ENCODE measurements around the gene DNAH3. TPM values are rescaled to one million over a fixed set of nuclear protein-coding genes. Genes with fewer than 3 reads are reported as not detected.
"Not testable (repeated sequence)": the region's sequence is repeated elsewhere in the genome, so short reads cannot be mapped to it uniquely, and the experiment has no call there.

Gene DNAH3
- total RNA-seq, 1 experiment from 2014 or later = 4.4 TPM

DNA sequence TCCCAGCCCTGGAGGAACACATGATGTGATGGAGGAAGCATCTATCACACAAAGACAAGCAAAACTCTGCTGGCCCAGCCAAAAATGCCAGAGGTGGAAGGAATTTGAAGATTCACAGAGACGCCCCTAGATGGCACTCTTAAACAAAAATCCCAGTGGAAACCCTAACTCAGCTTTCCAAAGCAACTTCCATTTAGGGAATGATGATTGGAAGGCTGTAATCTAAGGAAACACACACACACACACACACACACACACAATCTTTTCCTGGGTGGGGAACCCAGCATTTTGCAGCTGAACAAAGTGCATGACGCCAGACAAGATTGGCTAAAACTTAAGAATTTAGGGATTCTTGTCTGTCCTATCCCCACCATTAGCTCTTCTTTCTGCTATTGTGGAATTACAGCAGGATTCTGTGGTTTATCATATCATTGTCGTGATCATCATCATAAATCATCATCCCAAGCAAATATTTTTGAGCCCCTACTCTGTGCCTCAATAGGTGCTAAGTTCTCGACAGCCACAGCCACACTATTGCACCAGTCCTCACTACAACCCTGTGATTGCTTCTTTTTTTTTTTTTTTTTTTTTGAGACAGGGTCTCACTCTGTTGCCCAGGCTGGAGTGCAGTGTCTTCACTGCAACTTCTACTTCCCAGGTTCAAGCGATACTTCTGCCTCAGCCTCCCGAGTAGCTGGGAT, 6.3 kb upstream of the DNAH3 start:
- no peaks in the 10 kb centered on the region for H3K9me3 Mint-ChIP-seq (ENCODE audit: unreplicated experiment)
- peaks cover 11% of the 10 kb centered on the region for H3K36me3 Mint-ChIP-seq (ENCODE audit: insufficient read depth, unreplicated experiment)
- no peak overlapping the region for H3K4me3 Mint-ChIP-seq (ENCODE audit: unreplicated experiment)
- ChIA-PET POLR2A (interaction anchor here (0.7 kb wide), 1 partner anchor 203 kb away, joined by 3 read pairs; no protein-coding TSS in a partner anchor), CTCF (interaction anchor here (0.6 to 1.2 kb wide), 9 partner anchors 32 to 164 kb away, joined by 3 to 39 read pairs (median 3); no protein-coding TSS in a partner anchor)
- Histone ChIP-seq H3K27me3 (replicated peaks; ENCODE audit: control insufficient read depth, insufficient read depth, low read length) (no peaks in the 10 kb centered on the region), H3K9me3 (no peaks in the 10 kb centered on the region), H3K4me3 (ENCODE audit: low read depth, low read length) (no peak overlapping the region), H3K4me1 (no peaks in the 10 kb centered on the region), H3K36me3 (ENCODE audit: control insufficient read depth, insufficient read depth, low read length) (no peaks in the 10 kb centered on the region)
- DNase-seq = peak; percentile 35 to 59
- no peaks in the 10 kb centered on the region for H3K4me1 Mint-ChIP-seq (ENCODE audit: low read depth, unreplicated experiment)
- TF ChIP-seq, protein P1, sequence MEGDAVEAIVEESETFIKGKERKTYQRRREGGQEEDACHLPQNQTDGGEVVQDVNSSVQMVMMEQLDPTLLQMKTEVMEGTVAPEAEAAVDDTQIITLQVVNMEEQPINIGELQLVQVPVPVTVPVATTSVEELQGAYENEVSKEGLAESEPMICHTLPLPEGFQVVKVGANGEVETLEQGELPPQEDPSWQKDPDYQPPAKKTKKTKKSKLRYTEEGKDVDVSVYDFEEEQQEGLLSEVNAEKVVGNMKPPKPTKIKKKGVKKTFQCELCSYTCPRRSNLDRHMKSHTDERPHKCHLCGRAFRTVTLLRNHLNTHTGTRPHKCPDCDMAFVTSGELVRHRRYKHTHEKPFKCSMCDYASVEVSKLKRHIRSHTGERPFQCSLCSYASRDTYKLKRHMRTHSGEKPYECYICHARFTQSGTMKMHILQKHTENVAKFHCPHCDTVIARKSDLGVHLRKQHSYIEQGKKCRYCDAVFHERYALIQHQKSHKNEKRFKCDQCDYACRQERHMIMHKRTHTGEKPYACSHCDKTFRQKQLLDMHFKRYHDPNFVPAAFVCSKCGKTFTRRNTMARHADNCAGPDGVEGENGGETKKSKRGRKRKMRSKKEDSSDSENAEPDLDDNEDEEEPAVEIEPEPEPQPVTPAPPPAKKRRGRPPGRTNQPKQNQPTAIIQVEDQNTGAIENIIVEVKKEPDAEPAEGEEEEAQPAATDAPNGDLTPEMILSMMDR (IDR thresholded peaks at IDR 0.05; ENCODE audit: insufficient read depth in 1 of 2, low read depth in 1 of 2, low read length in 1 of 2, severe bottlenecking in 1 of 2, unreplicated experiment in 1 of 2) = peak; percentile 32 to 61
- H3K27ac Mint-ChIP-seq (ENCODE audit: unreplicated experiment) = no peak overlapping the region
- no peaks in the 10 kb centered on the region for H3K27me3 Mint-ChIP-seq (ENCODE audit: insufficient read depth, unreplicated experiment)
- intact Hi-C loops (cut with micrococcal nuclease; ENCODE audit: unreplicated experiment) = loop anchor here (1.0 to 5.0 kb wide), 2 partner anchors 143 to 305 kb away; no protein-coding TSS in a partner anchor
- no TSS peak for BruUV-seq (replicated peaks)

DNA sequence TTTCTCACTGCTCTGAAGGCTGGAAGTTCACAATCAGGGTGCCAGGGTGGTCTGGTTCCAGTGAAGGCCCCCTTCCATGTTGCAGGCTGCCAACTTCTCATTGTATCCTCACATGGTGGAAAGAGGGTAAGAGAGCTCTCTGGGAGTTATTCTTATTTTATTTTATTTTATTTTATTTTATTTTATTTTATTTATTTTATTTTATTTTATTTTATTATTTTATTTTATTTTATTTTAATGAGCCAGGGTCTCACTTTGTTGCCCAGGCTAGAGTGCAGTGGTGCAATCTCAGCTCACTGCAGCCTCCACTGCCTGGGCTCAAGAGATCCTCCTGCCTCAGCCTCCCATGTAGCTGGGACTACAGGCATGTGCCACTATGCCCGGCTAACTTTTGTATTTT, 5.4 kb upstream of the DNAH3 start:
- H3K27ac Mint-ChIP-seq (ENCODE audit: unreplicated experiment); POLR2A ChIA-PET: not testable (repeated sequence)
- CTCF ChIA-PET = interaction anchor here (1.0 kb wide), 1 partner anchor 117 kb away, joined by 5 read pairs; no protein-coding TSS in a partner anchor

DNA sequence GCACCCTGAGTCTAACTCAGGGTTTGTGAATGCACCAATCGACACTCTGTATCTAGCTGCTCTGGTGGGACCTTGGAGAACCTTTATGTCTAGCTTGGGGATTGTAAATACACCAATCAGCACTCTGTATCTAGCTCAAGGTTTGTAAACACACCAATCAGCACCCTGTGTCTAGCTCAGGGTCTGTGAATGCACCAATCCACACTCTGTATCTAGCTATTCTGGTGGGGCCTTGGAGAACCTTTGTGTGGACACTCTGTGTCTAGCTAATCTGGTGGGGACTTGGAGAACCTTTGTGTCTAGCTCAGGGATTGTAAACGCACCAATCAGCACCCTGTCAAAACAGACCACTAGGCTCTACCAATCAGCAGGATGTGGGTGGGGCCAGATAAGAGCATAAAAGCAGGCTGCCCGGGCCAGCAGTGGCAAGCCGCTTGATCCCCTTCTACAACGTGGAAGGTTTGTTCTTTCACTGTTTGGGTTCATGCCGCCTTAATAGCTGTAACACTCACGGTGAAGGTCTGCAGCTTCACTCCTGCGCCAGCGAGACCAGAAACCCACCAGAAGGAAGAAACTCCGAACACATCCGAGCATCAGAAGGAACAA, 2.6 kb upstream of the DNAH3 start:
- H3K4me3 ChIP-seq (ENCODE audit: low read depth, low read length); H3K4me1 Mint-ChIP-seq (ENCODE audit: low read depth, unreplicated experiment); H3K27me3 Mint-ChIP-seq (ENCODE audit: insufficient read depth, unreplicated experiment); H3K36me3 ChIP-seq (ENCODE audit: control insufficient read depth, insufficient read depth, low read length); H3K27me3 ChIP-seq (replicated peaks; ENCODE audit: control insufficient read depth, insufficient read depth, low read length); intact Hi-C loops (cut with micrococcal nuclease; ENCODE audit: unreplicated experiment); H3K4me3 Mint-ChIP-seq (ENCODE audit: unreplicated experiment); H3K27ac Mint-ChIP-seq (ENCODE audit: unreplicated experiment); DNase-seq; POLR2A ChIA-PET; BruUV-seq (replicated peaks); H3K36me3 Mint-ChIP-seq (ENCODE audit: insufficient read depth, unreplicated experiment); H3K9me3 Mint-ChIP-seq (ENCODE audit: unreplicated experiment); H3K4me1 ChIP-seq; H3K9me3 ChIP-seq: not testable (repeated sequence)
- CTCF ChIA-PET = interaction anchor here (1.2 kb wide), 1 partner anchor 148 kb away, joined by 3 read pairs; no protein-coding TSS in a partner anchor

More for the DNA sequence above, 5.4 kb upstream of the DNAH3 start:
- not testable (repeated sequence) for H3K4me1 ChIP-seq; H3K4me3 Mint-ChIP-seq (ENCODE audit: unreplicated experiment); H3K9me3 Mint-ChIP-seq (ENCODE audit: unreplicated experiment); H3K9me3 ChIP-seq; BruUV-seq (replicated peaks); H3K36me3 ChIP-seq (ENCODE audit: control insufficient read depth, insufficient read depth, low read length); H3K4me1 Mint-ChIP-seq (ENCODE audit: low read depth, unreplicated experiment); H3K4me3 ChIP-seq (ENCODE audit: low read depth, low read length); DNase-seq; H3K27me3 ChIP-seq (replicated peaks; ENCODE audit: control insufficient read depth, insufficient read depth, low read length); H3K27me3 Mint-ChIP-seq (ENCODE audit: insufficient read depth, unreplicated experiment)
- H3K36me3 Mint-ChIP-seq (ENCODE audit: insufficient read depth, unreplicated experiment) = peaks cover 11% of the 10 kb centered on the region
- intact Hi-C loops (cut with micrococcal nuclease; ENCODE audit: unreplicated experiment) = loop anchor here (1.0 to 5.0 kb wide), 2 partner anchors 144 to 304 kb away; no protein-coding TSS in a partner anchor

DNA sequence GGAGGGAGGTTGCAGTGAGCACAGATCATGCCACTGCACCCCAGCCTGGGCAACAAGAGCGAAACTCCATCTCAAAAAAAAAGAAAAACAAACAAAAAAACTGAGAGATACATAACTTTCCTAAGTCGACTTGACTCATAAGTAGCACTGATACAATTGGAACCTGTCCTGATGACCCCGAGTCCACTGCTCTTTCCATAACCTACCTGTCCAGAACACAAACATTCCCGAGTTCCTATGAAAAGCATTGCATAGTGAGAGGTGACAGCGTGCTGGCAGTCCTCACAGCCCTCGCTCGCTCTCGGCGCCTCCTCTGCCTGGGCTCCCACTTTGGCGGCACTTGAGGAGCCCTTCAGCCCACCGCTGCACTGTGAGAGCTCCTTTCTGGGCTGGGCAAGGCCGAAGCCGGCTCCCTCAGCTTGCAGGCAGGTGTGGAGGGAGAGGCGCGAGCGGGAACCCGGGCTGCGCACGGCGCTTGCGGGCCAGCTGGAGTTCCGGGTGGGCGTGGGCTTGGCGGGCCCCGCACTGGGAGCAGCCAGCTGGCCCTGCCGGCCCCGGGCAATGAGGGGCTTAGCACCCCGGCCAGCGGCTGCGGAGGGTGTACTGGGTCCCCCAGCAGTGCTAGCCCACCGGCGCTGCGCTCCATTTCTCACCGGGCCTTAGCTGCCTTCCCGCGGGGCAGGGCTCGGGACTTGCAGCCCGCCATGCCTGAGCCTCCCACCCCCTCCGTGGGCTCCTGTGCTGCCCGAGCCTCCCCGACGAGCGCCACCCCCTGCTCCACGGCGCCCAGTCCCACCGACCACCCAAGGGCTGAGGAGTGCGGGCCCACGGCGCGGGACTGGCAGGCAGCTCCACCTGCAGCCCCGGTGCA, 1.7 kb upstream of the DNAH3 start:
- H3K4me3 ChIP-seq (ENCODE audit: low read depth, low read length); H3K9me3 ChIP-seq; intact Hi-C loops (cut with micrococcal nuclease; ENCODE audit: unreplicated experiment); H3K27ac Mint-ChIP-seq (ENCODE audit: unreplicated experiment); H3K36me3 ChIP-seq (ENCODE audit: control insufficient read depth, insufficient read depth, low read length); H3K36me3 Mint-ChIP-seq (ENCODE audit: insufficient read depth, unreplicated experiment); DNase-seq; H3K27me3 ChIP-seq (replicated peaks; ENCODE audit: control insufficient read depth, insufficient read depth, low read length); H3K4me1 Mint-ChIP-seq (ENCODE audit: low read depth, unreplicated experiment); H3K4me3 Mint-ChIP-seq (ENCODE audit: unreplicated experiment); H3K9me3 Mint-ChIP-seq (ENCODE audit: unreplicated experiment); CTCF ChIA-PET; POLR2A ChIA-PET; BruUV-seq (replicated peaks); H3K27me3 Mint-ChIP-seq (ENCODE audit: insufficient read depth, unreplicated experiment); H3K4me1 ChIP-seq: not testable (repeated sequence)

Measured in Caco-2 (cell line).